ENCODE results near the gene SLC4A3. TPM values are rescaled to one million over a fixed set of nuclear protein-coding genes. Genes with fewer than 3 reads are reported as not detected.

Gene SLC4A3
- total and polyA plus RNA-seq, 2 of the 8 experiments (the other 6 are each of a cell fraction or from before 2014, with no cell fraction given), result 4.8 to 7.4 TPM

- no peak overlapping the region for H3K56ac ChIP-seq (replicated peaks; ENCODE audit: insufficient read length, low read depth, low read length)
- ChIA-PET CTCF (ENCODE audit: partially characterized antibody) (interaction anchor here (1.3 to 18.7 kb wide), 4 partner anchors 10 to 76 kb away, joined by 3 to 356 read pairs (median 7); partner anchors contain the start of gene SLC4A3), POLR2A (ENCODE audit: partially characterized antibody) (interaction anchor here (1.8 kb wide), 1 partner anchor 42 kb away, joined by 6 read pairs; the partner anchor contains the start of genes INHA and OBSL1)
- no peak overlapping the region for H3K9ac ChIP-seq (replicated peaks in 1 of 4; ENCODE audit: extremely low read depth in 1 of 4, low read depth in 3 of 4, low read length in 3 of 4)
- FAIRE-seq, result no peak
- no peak overlapping the region for H2BK20ac ChIP-seq (ENCODE audit: low read length)
- H3K4ac ChIP-seq (replicated peaks; ENCODE audit: insufficient read length, low read depth, low read length), result no peak overlapping the region
- no peak overlapping the region for H2BK5ac ChIP-seq (ENCODE audit: low read depth, low read length)
- H3K23ac ChIP-seq (ENCODE audit: insufficient read length), result no peak overlapping the region
- H3K36me3 ChIP-seq (ENCODE audit: control insufficient read depth in 2 of 4, insufficient read depth in 4 of 4, low read length in 3 of 4), result peaks cover 0 to 6% (median 2%) of the 10 kb centered on the region in 4 experiments; a peak in 5 of 8 replicates
- no peaks in the 10 kb centered on the region for H3K23me2 ChIP-seq (ENCODE audit: low read depth, low read length)
- no peak overlapping the region for H3K14ac ChIP-seq (ENCODE audit: insufficient read length)
- H4K91ac ChIP-seq (replicated peaks; ENCODE audit: insufficient read length, low read length), result no peak overlapping the region
- H2AFZ ChIP-seq (ENCODE audit: low read length), result no peak overlapping the region
- H3K4me1 ChIP-seq (replicated peaks in 1 of 4; ENCODE audit: control insufficient read depth in 3 of 4, insufficient read depth in 4 of 4, low read length in 3 of 4), result no peaks in the 10 kb centered on the region; a peak in 1 of 7 replicates
- H3K79me1 ChIP-seq (ENCODE audit: low read depth, low read length), result no peaks in the 10 kb centered on the region; the same call in 1 of the 2 replicates
- H3K27me3 ChIP-seq (replicated peaks in 1 of 4; ENCODE audit: control insufficient read depth in 3 of 4, extremely low read depth in 1 of 4, insufficient read depth in 3 of 4, low read length in 3 of 4), result no peaks in the 10 kb centered on the region
- 87% methylated on average over 4 of the region's 11 CpGs; no CpG with 5 or more reads in 1 of the 2 experiments for WGBS, 2 experiments (ENCODE audit: extremely low coverage in 1 of 2, insufficient coverage in 1 of 2, insufficient read length in 1 of 2, insufficient replicate concordance in 2 of 2, low coverage in 1 of 2, low lambda C conversion rate in 2 of 2, missing lambda C conversion rate in 1 of 2)
- no peak overlapping the region for H3K4me3 ChIP-seq (ENCODE audit: extremely low read depth in 1 of 4, insufficient read depth in 2 of 4, low read depth in 3 of 4, low read length in 4 of 4)
- peaks cover 0 to 3% of the 10 kb centered on the region in 2 experiments for H4K20me1 ChIP-seq (replicated peaks in 1 of 2; ENCODE audit: control insufficient read depth in 1 of 2, insufficient read depth in 2 of 2, low read length in 2 of 2)
- no peak overlapping the region for H2BK120ac ChIP-seq (replicated peaks; ENCODE audit: low read depth, low read length)
- H3K9me3 ChIP-seq (ENCODE audit: insufficient read depth in 2 of 2, low read depth in 1 of 2, low read length in 1 of 2), result no peaks in the 10 kb centered on the region
- H3K18ac ChIP-seq (ENCODE audit: extremely low read depth, low read length), result no peak overlapping the region
- DNase-seq (ENCODE audit: low read depth in 1 of 2, low spot score in 2 of 2), result no peak
- no peaks in the 10 kb centered on the region for H3K79me2 ChIP-seq (ENCODE audit: control insufficient read depth in 1 of 2, insufficient read depth in 2 of 2, low read length in 2 of 2)
- H3K27ac ChIP-seq (ENCODE audit: low read depth, low read length), result no peak overlapping the region
- H2AK5ac ChIP-seq (ENCODE audit: low read depth, low read length), result no peak overlapping the region
- no peak overlapping the region for H2BK12ac ChIP-seq (ENCODE audit: low read depth, low read length)
- H4K5ac ChIP-seq (ENCODE audit: insufficient read length, low read depth, low read length), result no peak overlapping the region
- no peak overlapping the region for H2BK15ac ChIP-seq (ENCODE audit: low read length)
- H3K4me2 ChIP-seq (ENCODE audit: insufficient read depth in 1 of 2, low read depth in 2 of 2, low read length in 2 of 2), result no peak overlapping the region
- H4K8ac ChIP-seq (ENCODE audit: extremely low read depth, insufficient read depth, low read length), result no peak overlapping the region
- no peak for TF ChIP-seq TAF7 (optimal IDR thresholded peaks at IDR 0.05; ENCODE audit: borderline replicate concordance, low read depth, low read length)
- no peak for TF ChIP-seq EZH2 (IDR thresholded peaks at IDR 0.05; ENCODE audit: low read depth, low read length, severe bottlenecking)
- TF ChIP-seq KDM1A (IDR thresholded peaks at IDR 0.05; ENCODE audit: borderline replicate concordance, low read length), result no peak
- TF ChIP-seq SIX5 (IDR thresholded peaks at IDR 0.05; ENCODE audit: low read depth, low read length), result no peak
- TF ChIP-seq BRCA1 (IDR thresholded peaks at IDR 0.05; ENCODE audit: low read depth, low read length), result no peak
- TF ChIP-seq JUND (IDR thresholded peaks at IDR 0.05; ENCODE audit: low read length), result no peak
- no peak for TF ChIP-seq SRF (IDR thresholded peaks at IDR 0.05; ENCODE audit: low read depth, low read length)
- TF ChIP-seq NANOG (IDR thresholded peaks at IDR 0.05; ENCODE audit: insufficient read depth, low read depth, low read length, poor library complexity, severe bottlenecking), result no peak
- no peak for TF ChIP-seq SAP30 (IDR thresholded peaks at IDR 0.05; ENCODE audit: insufficient read depth, insufficient replicate concordance, low read length)
- no peak for TF ChIP-seq POLR2AphosphoS5 (IDR thresholded peaks at IDR 0.05; ENCODE audit: low read depth, low read length)
- no peak for TF ChIP-seq RAD21 (IDR thresholded peaks at IDR 0.05 in 1 of 2, conservative IDR thresholded peaks at IDR 0.05 in 1 of 2; ENCODE audit: low read depth in 2 of 2, low read length in 2 of 2)
- TF ChIP-seq YY1 (IDR thresholded peaks at IDR 0.05; ENCODE audit: low read depth, low read length), result no peak
Measured at GRCh38 chr2:219613461-219614070, 13.9 kb upstream of the SLC4A3 start.
